ENCODE data around the gene PAX7.

The PAX7 gene

DNA sequence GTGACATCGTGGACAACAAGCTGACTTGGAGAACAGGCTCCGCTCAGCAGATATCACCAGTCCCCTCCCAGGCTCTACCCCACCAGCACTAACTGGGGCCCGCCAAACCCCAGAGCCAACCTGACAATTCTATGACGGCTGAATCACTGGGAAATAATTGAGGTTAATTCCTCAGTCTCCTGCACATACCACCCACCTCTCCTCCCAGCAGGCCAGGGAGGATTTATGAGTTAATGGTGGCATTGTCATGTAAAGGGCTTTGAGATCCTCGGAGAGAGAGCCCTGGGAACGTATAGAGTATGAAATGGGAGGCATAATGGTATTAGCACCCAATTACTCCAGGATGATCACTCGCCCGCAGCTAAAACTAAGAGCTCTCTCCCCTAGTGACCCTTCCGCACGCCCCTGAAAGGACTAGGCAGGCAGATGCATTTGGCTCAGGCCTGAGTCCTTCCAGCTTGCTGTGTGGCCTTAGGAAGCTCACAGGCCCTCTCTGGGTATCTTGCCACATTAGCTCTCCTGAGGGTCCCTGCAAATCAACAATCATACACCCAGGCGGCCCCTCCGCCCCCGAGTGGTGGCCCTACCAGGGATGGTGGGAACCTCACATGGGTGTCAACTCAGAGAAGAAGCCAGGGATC lies 27.3 kb upstream of the PAX7 start:
- no peak for TF ChIP-seq JUND (IDR thresholded peaks at IDR 0.05; ENCODE audit: low read depth)
- in situ Hi-C loops (cut with HindIII; ENCODE audit: low pct_unique_long_range_greater_than_20kb, low sequenced_read_pairs): no loop called here
- no peak for DNase-seq (ENCODE audit: low read depth in 1 of 2, low spot score in 1 of 2)

DNA sequence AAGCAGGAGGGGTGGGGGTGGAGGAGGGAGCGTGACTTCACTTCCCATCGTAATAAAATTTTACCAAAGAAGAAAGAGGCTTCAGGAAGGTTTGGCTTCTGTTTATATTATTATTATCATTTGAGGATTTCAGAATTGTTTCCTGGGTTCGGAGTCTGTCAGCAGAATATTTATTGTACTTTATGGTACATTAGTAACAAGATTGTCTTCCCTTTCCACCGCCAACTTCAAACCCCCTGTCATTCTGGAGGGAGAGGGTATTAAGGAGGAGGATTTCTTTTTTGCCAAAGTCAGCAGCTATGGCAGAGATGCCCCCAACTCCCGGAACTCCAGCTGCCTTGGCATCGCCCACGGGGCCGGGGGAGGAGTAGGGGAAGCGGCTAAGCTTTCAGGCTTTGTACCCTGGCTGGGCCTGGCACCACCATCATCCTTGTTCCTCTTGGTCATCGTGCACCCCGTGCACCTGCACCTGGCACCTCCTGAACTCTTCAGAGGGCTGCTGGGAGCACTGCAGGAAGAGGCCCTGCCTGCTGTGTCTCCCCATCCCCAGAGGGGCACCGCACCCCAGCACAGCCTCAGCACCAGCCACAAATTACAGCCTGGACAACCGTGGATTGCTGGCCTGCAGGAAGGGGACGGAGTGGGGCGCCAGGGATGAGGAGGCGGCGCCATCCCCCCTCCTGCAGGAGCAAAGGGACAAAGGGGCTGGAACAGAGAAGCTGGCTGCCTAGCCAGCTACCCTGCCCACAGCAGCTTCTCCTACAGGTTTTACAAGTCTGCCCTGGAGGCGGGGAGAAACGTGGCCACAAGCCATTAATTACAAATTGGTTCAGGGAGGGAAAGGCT lies 24.0 kb upstream of the PAX7 start:
- peak in 1 of 2 experiments; percentile 65 for DNase-seq (ENCODE audit: low read depth in 1 of 2, low spot score in 1 of 2)
- TF ChIP-seq JUND (IDR thresholded peaks at IDR 0.05; ENCODE audit: low read depth): no peak
- in situ Hi-C loops (cut with HindIII; ENCODE audit: low pct_unique_long_range_greater_than_20kb, low sequenced_read_pairs): no loop called here

DNA sequence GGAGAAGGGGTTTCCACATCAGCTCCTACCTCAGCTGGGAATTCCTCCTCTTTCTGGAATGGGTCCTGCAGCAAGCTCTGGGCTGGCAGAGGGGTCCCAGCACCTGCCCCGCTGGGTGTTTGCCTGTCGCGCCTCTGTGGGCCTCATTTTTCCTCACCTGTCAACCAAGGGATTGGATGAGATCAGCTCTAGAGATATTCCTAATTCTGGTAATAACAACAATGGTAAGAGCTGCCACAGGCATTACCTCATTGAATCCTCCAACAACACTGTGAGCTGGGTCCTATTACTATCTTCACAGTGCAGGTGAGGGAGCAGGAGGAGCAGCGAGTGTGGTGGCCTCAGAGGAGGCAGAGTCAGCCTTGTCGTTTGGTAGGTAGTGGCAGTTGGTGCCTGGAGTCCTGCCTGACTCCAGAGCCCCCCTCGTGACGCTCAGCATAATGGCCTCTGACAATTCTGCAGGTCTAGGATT lies 23.3 kb upstream of the PAX7 start:
- TF ChIP-seq JUND (IDR thresholded peaks at IDR 0.05; ENCODE audit: low read depth): no peak
- in situ Hi-C loops (cut with HindIII; ENCODE audit: low pct_unique_long_range_greater_than_20kb, low sequenced_read_pairs): no loop called here
- DNase-seq (ENCODE audit: low read depth in 1 of 2, low spot score in 1 of 2): peak in 1 of 2 experiments; percentile 56

DNA sequence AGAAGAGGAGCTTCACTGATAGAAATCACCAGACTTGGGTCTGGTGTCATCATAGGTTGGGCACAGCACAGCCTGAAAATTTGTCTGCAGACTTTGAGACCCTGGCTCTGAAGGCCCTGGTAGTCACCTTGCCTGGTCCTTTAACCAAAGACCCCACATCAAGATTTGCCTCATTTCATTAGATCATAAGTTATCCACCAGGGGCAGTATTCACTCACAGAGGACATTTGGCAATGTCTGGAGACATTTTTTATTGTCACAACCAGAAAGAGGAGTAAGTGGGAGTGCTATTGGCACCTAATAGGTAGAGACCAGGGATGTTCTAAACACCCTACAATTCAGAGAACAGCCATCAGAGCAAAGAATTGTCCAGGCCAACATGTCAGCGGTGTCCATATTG lies 22.1 kb upstream of the PAX7 start:
- TF ChIP-seq JUND (IDR thresholded peaks at IDR 0.05; ENCODE audit: low read depth): no peak

DNA sequence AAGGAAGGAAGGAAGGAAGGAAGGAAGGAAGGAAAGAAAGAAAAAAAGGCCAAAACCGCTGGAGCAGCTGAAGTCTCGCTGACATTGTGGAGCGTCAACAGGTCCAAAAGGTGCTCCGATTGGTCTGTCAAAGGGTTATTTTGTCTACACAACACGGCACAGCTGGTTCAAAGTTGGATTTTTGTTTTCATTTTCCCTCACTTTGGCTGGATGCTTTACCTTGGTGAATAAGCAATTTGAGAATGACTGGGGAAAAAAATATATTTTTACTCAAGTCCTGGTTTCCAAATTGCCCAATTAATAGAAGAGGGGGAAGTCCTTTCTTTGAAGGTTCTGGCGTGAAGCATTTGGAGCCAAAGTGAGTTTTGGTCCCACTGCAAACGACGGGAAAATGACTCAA lies 19.3 kb upstream of the PAX7 start:
- no peak for DNase-seq (ENCODE audit: low read depth in 1 of 2, low spot score in 1 of 2)
- no peak for TF ChIP-seq JUND (IDR thresholded peaks at IDR 0.05; ENCODE audit: low read depth)
- in situ Hi-C loops (cut with HindIII; ENCODE audit: low pct_unique_long_range_greater_than_20kb, low sequenced_read_pairs): no loop called here

More for the DNA sequence above, 22.1 kb upstream of the PAX7 start:
- in situ Hi-C loops (cut with HindIII; ENCODE audit: low pct_unique_long_range_greater_than_20kb, low sequenced_read_pairs): no loop called here
- DNase-seq (ENCODE audit: low read depth in 1 of 2, low spot score in 1 of 2): no peak

DNA sequence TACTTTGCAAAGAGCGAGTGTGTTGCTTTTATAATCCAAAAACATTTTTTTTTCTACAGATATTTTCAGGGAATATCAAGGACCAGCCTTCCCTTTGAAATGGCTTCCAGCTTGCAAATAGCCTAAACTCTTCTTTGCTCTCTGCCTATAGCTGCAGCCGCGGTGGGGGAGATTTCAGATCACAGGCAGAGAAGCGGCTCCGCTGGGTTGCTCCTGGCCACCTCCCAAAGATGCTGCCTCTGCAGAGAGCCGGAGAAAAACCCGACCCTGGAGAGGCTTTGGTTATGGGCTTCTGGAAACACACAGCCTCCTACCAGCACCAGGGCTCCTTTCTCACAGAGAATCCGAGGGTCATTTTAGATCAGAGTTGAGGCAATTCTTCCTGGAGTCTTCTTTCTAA lies 18.6 kb upstream of the PAX7 start:
- no peak for DNase-seq (ENCODE audit: low read depth in 1 of 2, low spot score in 1 of 2)
- TF ChIP-seq JUND (IDR thresholded peaks at IDR 0.05; ENCODE audit: low read depth): no peak
- in situ Hi-C loops (cut with HindIII; ENCODE audit: low pct_unique_long_range_greater_than_20kb, low sequenced_read_pairs): no loop called here

DNA sequence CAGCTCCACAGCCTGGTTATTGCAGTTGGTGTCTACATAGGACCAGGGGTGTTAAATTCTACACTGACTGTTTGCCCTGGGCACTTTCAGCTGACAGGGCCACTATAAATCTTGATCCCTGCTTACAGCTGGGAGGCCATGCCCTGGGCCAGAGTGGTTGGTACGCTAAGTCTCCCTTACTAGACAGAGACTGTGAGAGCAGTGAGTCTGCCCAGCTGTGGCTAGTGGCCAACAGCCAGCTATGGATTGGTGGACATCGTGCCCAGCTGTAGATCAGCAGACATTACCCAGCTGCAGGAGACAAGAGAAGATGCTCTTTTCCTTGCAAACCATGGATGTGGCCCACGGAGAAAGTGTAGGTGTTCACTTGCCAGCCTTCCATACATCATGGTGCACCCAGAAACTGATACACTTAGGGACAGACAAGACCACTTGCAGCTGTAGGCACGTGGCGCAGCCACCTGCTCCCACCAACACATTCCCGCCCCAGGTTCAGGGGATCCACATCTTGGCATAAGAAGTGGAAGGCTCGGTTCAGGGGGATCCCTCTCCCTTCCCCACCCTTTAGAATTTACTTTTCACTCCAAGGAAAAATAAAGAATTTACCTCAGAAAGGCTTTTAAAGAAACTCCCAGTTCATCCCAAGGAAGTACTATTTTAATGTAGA lies 16.4 kb upstream of the PAX7 start:
- TF ChIP-seq JUND (IDR thresholded peaks at IDR 0.05; ENCODE audit: low read depth): no peak

DNA sequence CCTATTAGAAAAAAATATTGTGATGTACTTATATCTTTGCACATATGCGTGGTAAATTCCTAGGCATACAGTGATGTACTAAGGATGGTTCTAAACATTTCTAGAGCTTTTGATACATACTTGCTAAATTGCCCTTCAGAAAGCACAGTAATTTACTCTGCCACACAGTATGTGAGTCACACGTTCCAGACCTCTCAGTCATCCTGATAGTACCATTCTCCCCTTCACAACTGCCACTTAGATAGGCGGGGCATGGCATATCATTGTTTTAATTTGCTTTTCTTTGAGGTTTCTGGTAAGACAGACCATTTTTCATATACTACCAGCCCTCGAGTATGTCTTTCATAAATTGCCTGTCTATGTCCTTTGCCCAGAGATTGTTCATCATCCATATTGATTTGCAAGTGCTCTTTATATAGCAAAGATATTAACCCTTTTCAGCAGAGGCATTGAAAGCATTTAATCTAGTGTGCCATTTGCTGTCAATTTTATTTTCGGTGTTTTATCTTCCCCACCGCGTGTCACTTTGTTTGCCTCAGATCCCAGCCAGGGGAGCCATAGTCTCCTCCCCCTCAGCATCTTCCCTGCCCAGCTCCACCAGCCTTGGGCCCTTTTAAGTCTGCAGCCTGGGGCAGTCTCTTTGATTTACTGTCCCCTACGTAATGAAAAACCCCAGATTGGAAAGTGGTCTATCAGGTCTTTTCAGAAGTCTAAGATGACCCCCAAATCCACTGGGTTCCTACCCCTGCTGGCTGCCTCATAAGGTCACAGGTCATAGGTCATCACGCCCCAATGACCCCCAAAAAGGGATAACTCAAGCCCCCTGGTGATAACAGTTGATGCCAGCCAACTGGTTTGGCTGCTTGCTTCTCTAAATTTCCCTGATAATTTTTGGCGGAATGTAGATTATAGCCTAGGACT lies 11.8 kb upstream of the PAX7 start:
- no peak for TF ChIP-seq JUND (IDR thresholded peaks at IDR 0.05; ENCODE audit: low read depth)
- in situ Hi-C loops (cut with HindIII; ENCODE audit: low pct_unique_long_range_greater_than_20kb, low sequenced_read_pairs): no loop called here
- DNase-seq (ENCODE audit: low read depth in 1 of 2, low spot score in 1 of 2): no peak

More for the DNA sequence above, 16.4 kb upstream of the PAX7 start:
- in situ Hi-C loops (cut with HindIII; ENCODE audit: low pct_unique_long_range_greater_than_20kb, low sequenced_read_pairs): no loop called here
- no peak for DNase-seq (ENCODE audit: low read depth in 1 of 2, low spot score in 1 of 2)

DNA sequence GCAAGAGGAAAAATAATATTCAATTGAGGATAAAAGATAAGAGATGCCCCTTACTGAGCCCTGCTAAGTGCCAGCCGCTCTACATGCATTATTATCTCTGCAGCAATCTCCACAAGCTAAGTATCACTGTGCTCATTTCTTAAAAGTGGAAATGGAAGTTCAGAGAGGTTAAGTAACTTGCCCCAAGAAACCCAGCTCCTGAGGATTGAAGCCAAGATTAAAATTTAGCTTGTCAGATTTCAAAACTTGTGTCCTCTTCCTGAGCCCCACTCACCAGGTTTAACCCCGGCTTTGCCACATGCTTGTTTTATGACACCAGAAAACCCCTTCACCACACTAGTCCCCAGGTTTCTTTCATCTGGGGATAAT lies 11.2 kb upstream of the PAX7 start:
- in situ Hi-C loops (cut with HindIII; ENCODE audit: low pct_unique_long_range_greater_than_20kb, low sequenced_read_pairs): no loop called here
- no peak for TF ChIP-seq JUND (IDR thresholded peaks at IDR 0.05; ENCODE audit: low read depth)
- no peak for DNase-seq (ENCODE audit: low read depth in 1 of 2, low spot score in 1 of 2)

DNA sequence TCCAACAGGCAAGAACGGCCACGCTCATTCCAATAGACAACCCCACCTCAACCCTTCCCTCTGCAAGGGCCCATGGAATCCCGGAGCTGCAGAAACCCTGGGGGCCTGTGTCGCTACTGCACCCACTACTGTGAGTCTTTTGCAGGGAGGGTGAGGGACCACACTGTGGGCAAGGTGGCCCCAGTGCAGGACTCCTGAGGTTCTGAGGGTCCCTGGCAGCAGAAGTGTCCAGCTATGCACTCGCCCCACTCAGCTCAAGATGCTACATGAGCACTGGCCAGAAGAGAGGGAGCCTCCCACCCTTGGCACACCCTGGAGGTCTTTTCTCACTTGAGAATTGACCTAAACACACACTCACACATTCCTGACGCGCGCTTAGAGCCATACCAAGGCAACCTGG lies 2.1 kb upstream of the PAX7 start:
- no peak for TF ChIP-seq JUND (IDR thresholded peaks at IDR 0.05; ENCODE audit: low read depth)
- DNase-seq (ENCODE audit: low read depth in 1 of 2, low spot score in 1 of 2): no peak
- in situ Hi-C loops (cut with HindIII; ENCODE audit: low pct_unique_long_range_greater_than_20kb, low sequenced_read_pairs): no loop called here

DNA sequence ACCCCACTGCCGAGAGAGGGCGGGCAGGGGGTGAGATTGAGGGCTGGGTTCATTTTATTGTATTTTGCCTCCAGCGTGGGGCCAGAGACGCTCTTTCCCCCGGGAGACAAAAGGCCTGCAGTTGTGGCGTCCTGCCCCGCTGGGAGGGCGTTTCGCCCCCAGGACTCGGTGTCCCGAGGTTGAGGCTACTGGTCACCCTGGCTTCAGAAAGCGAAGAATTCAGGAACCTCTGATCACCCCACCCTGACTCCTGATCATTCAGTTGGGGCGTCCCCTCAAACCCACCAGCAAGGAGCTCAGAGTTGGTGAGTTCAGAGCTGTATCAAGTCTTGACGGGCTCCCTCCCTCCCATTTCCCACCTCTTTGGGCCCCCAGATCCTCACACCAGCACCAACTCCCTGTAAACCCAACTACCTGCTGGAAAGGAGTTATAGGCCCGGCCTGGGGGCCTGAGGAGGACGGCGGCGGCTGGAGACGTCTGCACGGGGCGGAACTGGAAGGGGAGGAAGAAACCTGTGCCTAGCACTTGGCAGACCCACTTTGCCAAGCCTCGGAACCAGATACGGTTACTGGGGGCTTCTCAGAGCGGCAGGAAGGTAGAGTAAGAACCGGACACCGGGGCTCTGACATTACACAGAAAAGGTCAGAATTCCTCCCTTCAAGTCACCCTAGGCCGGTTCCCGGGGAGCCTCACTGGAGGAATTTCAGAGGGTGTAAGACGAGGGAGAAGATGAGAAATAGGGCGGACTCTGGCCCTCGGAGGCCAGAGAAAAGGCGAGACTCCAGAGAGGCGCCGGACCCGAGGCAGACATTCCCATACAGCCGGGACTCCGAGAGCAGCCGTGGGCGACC lies 761 bp upstream of the PAX7 start:
- TF ChIP-seq JUND (IDR thresholded peaks at IDR 0.05; ENCODE audit: low read depth): no peak
- in situ Hi-C loops (cut with HindIII; ENCODE audit: low pct_unique_long_range_greater_than_20kb, low sequenced_read_pairs): no loop called here
- DNase-seq (ENCODE audit: low read depth in 1 of 2, low spot score in 1 of 2): no peak

Data from T47D (cell line).